Type B pancreatic cell (in vitro differentiated cells): Measurements from ENCODE around the gene CLIP4. TPM values are rescaled to one million over a fixed set of nuclear protein-coding genes. Genes with fewer than 3 reads are reported as not detected.

Experiments used
- DNase-seq: peaks from one replicate; pipeline ENCODE4 v3.0.0; 2021; ENCODE audit warnings: mixed read lengths; ENCODE audit not compliant: unreplicated experiment; ENCODE audit errors: extremely low spot score
- H3K27ac Mint-ChIP-seq: 2 replicates; pipeline ENCODE4 v1.8.0; 2021; ENCODE audit warnings: mild to moderate bottlenecking, mixed read lengths
- H3K27me3 Mint-ChIP-seq: 2 replicates; pipeline ENCODE4 v1.8.0; 2021; ENCODE audit warnings: mixed read lengths
- H3K36me3 Mint-ChIP-seq: 2 replicates; pipeline ENCODE4 v1.8.0; 2021; ENCODE audit warnings: mixed read lengths
- H3K4me1 Mint-ChIP-seq: one replicate; pipeline ENCODE4 v1.8.0; 2021; ENCODE audit warnings: mixed read lengths; ENCODE audit not compliant: unreplicated experiment
- H3K4me3 Mint-ChIP-seq: 2 replicates; pipeline ENCODE4 v1.8.0; 2021; ENCODE audit warnings: mild to moderate bottlenecking, mixed read lengths
- H3K9me3 Mint-ChIP-seq: 2 replicates; pipeline ENCODE4 v1.8.0; 2021; ENCODE audit warnings: mixed read lengths
- total RNA-seq: library from RNA; stranded (reverse); gene quantifications from 2 replicates; pipeline ENCODE4 v1.2.1, GENCODE V29; 2021; ENCODE audit warnings: low replicate concordance
- TF ChIP-seq, protein P1 (sequence below): fragments of 200-600 bp; sonication (generic); conservative IDR thresholded peaks from 2 replicates; pipeline ENCODE4 v1.5.0; 2021; ENCODE audit warnings: antibody characterized with exemption, mild to moderate bottlenecking

Gene CLIP4
- total RNA-seq, 1 donor from 2014 or later: 12.1 TPM

- TF ChIP-seq, protein P1, sequence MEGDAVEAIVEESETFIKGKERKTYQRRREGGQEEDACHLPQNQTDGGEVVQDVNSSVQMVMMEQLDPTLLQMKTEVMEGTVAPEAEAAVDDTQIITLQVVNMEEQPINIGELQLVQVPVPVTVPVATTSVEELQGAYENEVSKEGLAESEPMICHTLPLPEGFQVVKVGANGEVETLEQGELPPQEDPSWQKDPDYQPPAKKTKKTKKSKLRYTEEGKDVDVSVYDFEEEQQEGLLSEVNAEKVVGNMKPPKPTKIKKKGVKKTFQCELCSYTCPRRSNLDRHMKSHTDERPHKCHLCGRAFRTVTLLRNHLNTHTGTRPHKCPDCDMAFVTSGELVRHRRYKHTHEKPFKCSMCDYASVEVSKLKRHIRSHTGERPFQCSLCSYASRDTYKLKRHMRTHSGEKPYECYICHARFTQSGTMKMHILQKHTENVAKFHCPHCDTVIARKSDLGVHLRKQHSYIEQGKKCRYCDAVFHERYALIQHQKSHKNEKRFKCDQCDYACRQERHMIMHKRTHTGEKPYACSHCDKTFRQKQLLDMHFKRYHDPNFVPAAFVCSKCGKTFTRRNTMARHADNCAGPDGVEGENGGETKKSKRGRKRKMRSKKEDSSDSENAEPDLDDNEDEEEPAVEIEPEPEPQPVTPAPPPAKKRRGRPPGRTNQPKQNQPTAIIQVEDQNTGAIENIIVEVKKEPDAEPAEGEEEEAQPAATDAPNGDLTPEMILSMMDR: no peak
- H3K36me3 Mint-ChIP-seq: peaks cover 3% of the 10 kb centered on the region
- no peaks in the 10 kb centered on the region for H3K9me3 Mint-ChIP-seq
- H3K27me3 Mint-ChIP-seq: peaks cover 4% of the 10 kb centered on the region
- DNase-seq: no peak
- H3K4me3 Mint-ChIP-seq: no peak overlapping the region
- H3K4me1 Mint-ChIP-seq: peaks cover 5% of the 10 kb centered on the region
- H3K27ac Mint-ChIP-seq: no peak overlapping the region
Observed at GRCh38 chr2:29223851-29224692, 108.9 kb downstream of the CLIP4 start.

GRCh38 chr2:29224693-29225551, 109.7 kb downstream of the CLIP4 start:
- peaks cover 3% of the 10 kb centered on the region for H3K36me3 Mint-ChIP-seq
- TF ChIP-seq, protein P1: no peak
- peaks cover 4% of the 10 kb centered on the region for H3K27me3 Mint-ChIP-seq
- H3K4me1 Mint-ChIP-seq: peaks cover 5% of the 10 kb centered on the region
- no peak for DNase-seq
- H3K27ac Mint-ChIP-seq: no peak overlapping the region
- no peaks in the 10 kb centered on the region for H3K9me3 Mint-ChIP-seq
- no peak overlapping the region for H3K4me3 Mint-ChIP-seq

DNA sequence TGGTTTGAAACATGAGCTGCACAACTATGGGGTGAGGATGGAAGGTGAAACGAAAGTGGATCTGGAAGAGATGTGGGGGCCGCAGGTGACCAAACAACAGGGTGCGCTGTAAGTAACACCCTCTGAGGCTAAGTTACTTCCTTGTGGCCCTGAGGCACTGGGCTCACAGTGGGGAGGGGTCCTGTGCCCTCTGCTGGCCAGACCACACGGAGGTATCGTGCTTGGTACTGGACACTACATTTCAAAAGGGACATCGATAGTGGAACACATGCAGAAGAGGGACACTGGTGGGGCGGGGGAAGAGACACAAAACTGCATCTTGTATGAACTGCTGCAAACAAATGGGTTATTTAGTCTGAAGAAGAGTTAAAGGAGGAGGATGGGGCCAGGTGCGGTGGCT, 110.6 kb downstream of the CLIP4 start:
- Mint-ChIP-seq H3K36me3 (peaks cover 8% of the 10 kb centered on the region), H3K27me3 (peaks cover 4% of the 10 kb centered on the region), H3K4me1 (peaks cover 9% of the 10 kb centered on the region), H3K9me3 (no peaks in the 10 kb centered on the region), H3K4me3 (no peak overlapping the region), H3K27ac (no peak overlapping the region)
- DNase-seq: no peak
- TF ChIP-seq, protein P1: no peak

- Mint-ChIP-seq H3K36me3 (peaks cover 8% of the 10 kb centered on the region), H3K4me3 (no peak overlapping the region), H3K4me1 (peaks cover 9% of the 10 kb centered on the region), H3K9me3 (no peaks in the 10 kb centered on the region), H3K27me3 (peaks cover 4% of the 10 kb centered on the region), H3K27ac (no peak overlapping the region)
- TF ChIP-seq, protein P1: no peak
- DNase-seq: no peak
Observed at GRCh38 chr2:29226375-29226774, 111.2 kb downstream of the CLIP4 start.

DNA sequence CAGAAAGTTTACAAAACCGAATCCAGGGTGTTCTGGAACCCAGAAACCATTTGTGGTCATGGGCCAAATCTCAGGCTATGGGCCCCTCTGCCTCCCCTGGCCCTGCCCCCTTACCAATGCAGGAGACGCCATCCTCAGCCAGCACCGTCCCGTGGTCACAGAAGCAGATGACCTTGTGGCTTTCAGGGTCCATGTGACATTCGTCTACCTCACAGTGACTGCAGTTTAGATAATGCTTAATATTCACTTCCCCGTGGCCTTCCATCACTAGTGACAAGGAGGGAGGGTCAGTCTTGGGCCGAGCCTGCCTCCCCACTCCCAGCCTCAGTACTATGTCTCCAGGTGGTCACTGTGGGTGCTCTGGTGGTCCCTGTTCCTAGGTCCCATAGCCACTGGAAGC, 111.6 kb downstream of the CLIP4 start:
- no peak for DNase-seq
- Mint-ChIP-seq H3K4me3 (no peak overlapping the region), H3K4me1 (peaks cover 9% of the 10 kb centered on the region), H3K27me3 (peaks cover 4% of the 10 kb centered on the region), H3K36me3 (peaks cover 6% of the 10 kb centered on the region), H3K27ac (no peak overlapping the region), H3K9me3 (no peaks in the 10 kb centered on the region)
- TF ChIP-seq, protein P1: no peak
